Measurements from ENCODE around the gene BTAF1.

BTAF1 gene

GRCh38 chr10:92074126-92074887 lies 150.7 kb downstream of the BTAF1 start:
- CTCF ChIA-PET = interaction anchor here (0.6 to 1.3 kb wide), 3 partner anchors 11 to 362 kb away, joined by 3 to 6 read pairs (median 4); partner anchors contain the start of gene MARCHF5
- H3K27ac ChIP-seq = no peak overlapping the region
- DNase-seq (ENCODE audit: low spot score) = peak; percentile 65
- 0 out of 2 replicates have a peak, but pooled peaks have one; percentile 17 for TF ChIP-seq CTCF (conservative IDR thresholded peaks at IDR 0.05; ENCODE audit: low read depth)
- POLR2A ChIA-PET (ENCODE audit: low non-redundant PET) = no interaction called here

- ChIA-PET POLR2A (ENCODE audit: low non-redundant PET) (no interaction called here), CTCF (interaction anchor here (0.5 kb wide), 1 partner anchor 125 kb away, joined by 6 read pairs; no protein-coding TSS in a partner anchor)
- no peak for DNase-seq (ENCODE audit: low spot score)
- TF ChIP-seq CTCF (conservative IDR thresholded peaks at IDR 0.05; ENCODE audit: low read depth) = no peak
- no peak overlapping the region for H3K27ac ChIP-seq
Measured at GRCh38 chr10:92075829-92076228, 152.3 kb downstream of the BTAF1 start.

GRCh38 chr10:92076722-92077121 lies 153.2 kb downstream of the BTAF1 start:
- POLR2A ChIA-PET (ENCODE audit: low non-redundant PET) = no interaction called here
- H3K27ac ChIP-seq = no peak overlapping the region
- TF ChIP-seq CTCF (conservative IDR thresholded peaks at IDR 0.05; ENCODE audit: low read depth) = no peak
- CTCF ChIA-PET = interaction anchor here (0.9 kb wide), 1 partner anchor 11 kb away, joined by 3 read pairs; no protein-coding TSS in a partner anchor
- DNase-seq (ENCODE audit: low spot score) = no peak

- no peak overlapping the region for H3K27ac ChIP-seq
- CTCF ChIA-PET = interaction anchor here (0.5 to 0.8 kb wide), 2 partner anchors 9 to 362 kb away, joined by 3 to 6 read pairs; no protein-coding TSS in a partner anchor
- POLR2A ChIA-PET (ENCODE audit: low non-redundant PET) = no interaction called here
- no peak for TF ChIP-seq CTCF (conservative IDR thresholded peaks at IDR 0.05; ENCODE audit: low read depth)
- DNase-seq (ENCODE audit: low spot score) = peak; percentile 26
Measured at GRCh38 chr10:92079003-92079402, 155.4 kb downstream of the BTAF1 start.
